Smooth muscle cell (in vitro differentiated cells): Measurements from ENCODE around the gene ACADS. TPM values are rescaled to one million over a fixed set of nuclear protein-coding genes. Genes with fewer than 3 reads are reported as not detected.

Source experiments
- DNase-seq: peaks from one replicate; lab custom pipeline; 2025; ENCODE audit not compliant: unreplicated experiment; lab: John Stamatoyannopoulos, UW
- H2AFZ ChIP-seq: fragments of 200-600 bp; sonication (generic); 2 replicates; pipeline ENCODE4 v1.6.0; 2016; ENCODE audit warnings: antibody characterized with exemption, low read depth, mild to moderate bottlenecking
- H3F3A ChIP-seq: fragments of 200-600 bp; sonication (generic); 2 replicates; pipeline ENCODE4 v1.6.0; 2017; ENCODE audit warnings: antibody characterized with exemption, low read depth
- H3K27ac ChIP-seq: fragments of 200-600 bp; sonication (generic); 2 replicates; pipeline ENCODE4 v1.5.1; 2016; ENCODE audit warnings: low read depth, mild to moderate bottlenecking
- H3K27me3 ChIP-seq: fragments of 200-600 bp; sonication (generic); 2 replicates; pipeline ENCODE4 v1.6.1; 2016; ENCODE audit warnings: low read depth, mild to moderate bottlenecking
- H3K36me3 ChIP-seq: fragments of 200-600 bp; sonication (generic); 2 replicates; pipeline ENCODE4 v1.5.1; 2016; ENCODE audit warnings: low read depth
- H3K4me1 ChIP-seq: fragments of 200-600 bp; sonication (generic); 2 replicates; pipeline ENCODE4 v1.5.1; 2016; ENCODE audit warnings: low read depth
- H3K4me2 ChIP-seq: fragments of 200-600 bp; sonication (generic); 2 replicates; pipeline ENCODE4 v1.6.0; 2016; ENCODE audit warnings: mild to moderate bottlenecking
- H3K4me3 ChIP-seq: fragments of 200-600 bp; sonication (generic); 2 replicates; pipeline ENCODE4 v1.5.1; 2016; ENCODE audit warnings: mild to moderate bottlenecking
- H3K79me2 ChIP-seq: fragments of 200-600 bp; sonication (generic); 2 replicates; pipeline ENCODE4 v1.6.0; 2016; ENCODE audit warnings: low read depth, mild to moderate bottlenecking
- H3K9ac ChIP-seq: fragments of 200-600 bp; sonication (generic); 2 replicates; pipeline ENCODE4 v1.6.0; 2016; ENCODE audit warnings: low read depth
- H3K9me3 ChIP-seq: fragments of 200-600 bp; sonication (generic); replicated peaks from 2 replicates; pipeline ENCODE4 v1.5.1; 2016; ENCODE audit warnings: low read depth
- H4K20me1 ChIP-seq: fragments of 200-600 bp; sonication (generic); 2 replicates; pipeline ENCODE4 v1.6.0; 2016; ENCODE audit warnings: low read depth
- WGBS: methylation state at CpG from one replicate; pipeline ENCODE4 v1.1.7; 2016; ENCODE audit warnings: low lambda C conversion rate; 5-methylcytosine and 5-hydroxymethylcytosine counted together
- polyA plus RNA-seq: library from polyadenylated mRNA; unstranded; fragments of >200 nt; fragmentation: Nextera tagmentation; extraction: Ambion mirVana; gene quantifications from 2 replicates; pipeline ENCODE4 v1.2.1, GENCODE V29; 2016
- total RNA-seq: library from RNA; depleted of rRNA; stranded (reverse); fragments of >200 nt; gene quantifications from 2 replicates; pipeline ENCODE4 v1.2.3, GENCODE V29; 2014
- TF ChIP-seq, protein P1 (sequence below): fragments of 200-600 bp; sonication (generic); IDR thresholded peaks from 2 replicates; pipeline ENCODE4 v1.5.1; 2017; ENCODE audit warnings: borderline replicate concordance, mild to moderate bottlenecking, antibody characterized with exemption; ENCODE audit not compliant: insufficient read depth, poor library complexity, severe bottlenecking

The ACADS gene
- total and polyA plus RNA-seq, 2 experiments from 2014 or later = 3.7 to 14.0 TPM

DNA sequence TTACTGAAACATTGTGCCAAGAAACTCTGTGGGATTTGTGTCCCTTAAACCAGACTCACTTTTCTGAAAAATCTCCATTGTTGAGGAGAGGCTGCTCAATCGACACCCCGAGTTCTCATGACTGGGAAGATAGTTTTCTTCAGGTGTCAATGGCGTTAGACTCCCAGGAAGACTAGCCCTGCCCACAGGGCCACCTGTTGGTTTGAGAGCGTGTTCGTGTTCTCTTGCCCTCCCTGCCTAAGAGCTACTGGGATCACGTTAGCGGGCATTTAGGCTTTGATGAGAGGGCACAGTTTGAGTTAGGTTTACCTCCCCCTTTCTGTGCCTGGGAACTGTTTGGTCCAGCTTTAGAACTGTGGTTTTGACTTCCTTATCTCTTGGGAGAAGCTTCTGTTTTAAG lies 26.1 kb upstream of the ACADS start:
- Histone ChIP-seq H4K20me1 (peaks cover 44% of the 10 kb centered on the region), H3K9ac (no peak overlapping the region), H3K4me2 (no peak overlapping the region), H3K36me3 (peaks cover 13% of the 10 kb centered on the region), H3K27me3 (no peaks in the 10 kb centered on the region), H2AFZ (no peak overlapping the region), H3K79me2 (no peaks in the 10 kb centered on the region), H3K9me3 (no peaks in the 10 kb centered on the region), H3K4me1 (no peaks in the 10 kb centered on the region), H3F3A (no peaks in the 10 kb centered on the region), H3K4me3 (no peak overlapping the region), H3K27ac (no peak overlapping the region)
- TF ChIP-seq, protein P1, sequence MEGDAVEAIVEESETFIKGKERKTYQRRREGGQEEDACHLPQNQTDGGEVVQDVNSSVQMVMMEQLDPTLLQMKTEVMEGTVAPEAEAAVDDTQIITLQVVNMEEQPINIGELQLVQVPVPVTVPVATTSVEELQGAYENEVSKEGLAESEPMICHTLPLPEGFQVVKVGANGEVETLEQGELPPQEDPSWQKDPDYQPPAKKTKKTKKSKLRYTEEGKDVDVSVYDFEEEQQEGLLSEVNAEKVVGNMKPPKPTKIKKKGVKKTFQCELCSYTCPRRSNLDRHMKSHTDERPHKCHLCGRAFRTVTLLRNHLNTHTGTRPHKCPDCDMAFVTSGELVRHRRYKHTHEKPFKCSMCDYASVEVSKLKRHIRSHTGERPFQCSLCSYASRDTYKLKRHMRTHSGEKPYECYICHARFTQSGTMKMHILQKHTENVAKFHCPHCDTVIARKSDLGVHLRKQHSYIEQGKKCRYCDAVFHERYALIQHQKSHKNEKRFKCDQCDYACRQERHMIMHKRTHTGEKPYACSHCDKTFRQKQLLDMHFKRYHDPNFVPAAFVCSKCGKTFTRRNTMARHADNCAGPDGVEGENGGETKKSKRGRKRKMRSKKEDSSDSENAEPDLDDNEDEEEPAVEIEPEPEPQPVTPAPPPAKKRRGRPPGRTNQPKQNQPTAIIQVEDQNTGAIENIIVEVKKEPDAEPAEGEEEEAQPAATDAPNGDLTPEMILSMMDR = no peak
- WGBS = 94% methylated on average over 7 of the region's 7 CpGs
- DNase-seq = no peak

- no peak overlapping the region for H2AFZ ChIP-seq
- H3F3A ChIP-seq = no peaks in the 10 kb centered on the region
- no peaks in the 10 kb centered on the region for H3K79me2 ChIP-seq
- no peak overlapping the region for H3K9ac ChIP-seq
- no peaks in the 10 kb centered on the region for H3K9me3 ChIP-seq
- 98% methylated on average over 5 of the region's 5 CpGs for WGBS
- no peak for DNase-seq
- H4K20me1 ChIP-seq = peaks cover 31% of the 10 kb centered on the region
- H3K4me2 ChIP-seq = no peak overlapping the region
- H3K27me3 ChIP-seq = no peaks in the 10 kb centered on the region
- no peak overlapping the region for H3K4me3 ChIP-seq
- no peaks in the 10 kb centered on the region for H3K4me1 ChIP-seq
- TF ChIP-seq, protein P1 = no peak
- H3K27ac ChIP-seq = no peak overlapping the region
- peaks cover 10% of the 10 kb centered on the region for H3K36me3 ChIP-seq
Observed at GRCh38 chr12:120700886-120701285, 24.7 kb upstream of the ACADS start.

DNA sequence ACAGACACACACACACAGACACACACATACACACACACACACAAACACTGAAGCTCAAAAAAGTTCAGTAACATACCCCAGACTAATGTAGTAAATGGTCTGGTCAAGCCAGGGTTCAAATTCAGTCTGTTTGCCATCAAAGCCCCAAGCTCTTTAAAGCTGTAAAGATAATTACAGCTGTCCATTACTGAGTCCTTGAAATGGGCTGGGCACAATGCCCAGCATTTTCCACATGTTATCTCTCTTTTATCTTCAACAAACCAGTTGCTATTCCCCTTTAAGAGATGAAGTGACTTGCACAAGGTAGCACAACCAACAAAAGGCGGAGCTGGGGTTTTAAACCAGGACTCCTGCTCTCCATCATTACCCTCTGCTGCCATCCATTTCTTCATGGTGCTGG lies 23.0 kb upstream of the ACADS start:
- Histone ChIP-seq H3K4me1 (no peaks in the 10 kb centered on the region), H3K36me3 (peaks cover 6% of the 10 kb centered on the region), H3K4me3 (no peak overlapping the region), H3K27ac (no peak overlapping the region), H4K20me1 (peaks cover 25% of the 10 kb centered on the region), H3K27me3 (no peaks in the 10 kb centered on the region), H2AFZ (no peak overlapping the region), H3K9ac (no peak overlapping the region), H3F3A (no peaks in the 10 kb centered on the region), H3K9me3 (no peaks in the 10 kb centered on the region), H3K79me2 (no peaks in the 10 kb centered on the region), H3K4me2 (no peak overlapping the region)
- TF ChIP-seq, protein P1 = no peak
- WGBS = 100% methylated on average over 1 of the region's 1 CpG
- no peak for DNase-seq

GRCh38 chr12:120703311-120703942 lies 22.2 kb upstream of the ACADS start:
- Histone ChIP-seq H4K20me1 (peaks cover 18% of the 10 kb centered on the region), H3K4me2 (no peak overlapping the region), H2AFZ (no peak overlapping the region), H3K27ac (no peak overlapping the region), H3K36me3 (peaks cover 6% of the 10 kb centered on the region), H3K4me3 (no peak overlapping the region), H3K27me3 (no peaks in the 10 kb centered on the region), H3K9ac (no peak overlapping the region), H3K9me3 (no peaks in the 10 kb centered on the region), H3K4me1 (no peaks in the 10 kb centered on the region), H3K79me2 (no peaks in the 10 kb centered on the region), H3F3A (no peaks in the 10 kb centered on the region)
- WGBS = 93% methylated on average over 11 of the region's 11 CpGs
- no peak for DNase-seq
- TF ChIP-seq, protein P1 = no peak
